ENCODE measurements around the gene DDX25.

The DDX25 gene

GRCh38 chr11:125925247-125925740 lies 21.0 kb downstream of the DDX25 start:
- Histone ChIP-seq H3K36me3 (ENCODE audit: insufficient read depth, low read length) (no peaks in the 10 kb centered on the region), H3K27ac (ENCODE audit: low read depth, low read length) (no peak overlapping the region), H3K27me3 (ENCODE audit: insufficient read depth, low read length) (peaks cover 29% of the 10 kb centered on the region), H3K4me1 (ENCODE audit: control insufficient read depth, insufficient read depth, low read length, unreplicated experiment) (no peaks in the 10 kb centered on the region), H3K4me3 (ENCODE audit: low read depth, low read length) (no peak overlapping the region), H3K79me2 (ENCODE audit: control insufficient read depth, insufficient read depth, low read length, unreplicated experiment) (no peaks in the 10 kb centered on the region), H2AFZ (ENCODE audit: low read length, unreplicated experiment) (no peak overlapping the region)

DNA sequence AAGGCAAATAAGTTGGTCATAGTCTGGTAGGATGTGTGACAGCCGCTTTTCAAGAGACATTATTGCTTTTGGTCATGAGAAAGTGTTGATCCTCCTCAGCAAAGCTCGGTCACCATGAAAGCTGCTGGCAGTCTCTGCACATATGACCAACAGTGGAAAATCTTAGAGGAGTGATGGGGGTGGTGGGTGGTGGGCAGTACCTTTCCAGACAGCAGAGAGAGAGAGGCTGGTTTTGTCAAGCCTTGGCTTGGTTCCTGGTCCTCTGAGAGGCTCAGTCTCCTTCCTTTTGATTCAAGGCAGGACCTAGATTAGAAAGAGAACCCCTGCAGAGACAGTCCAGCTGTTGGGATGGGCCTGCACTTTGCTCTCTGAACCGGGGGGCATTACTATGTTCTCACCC lies 21.5 kb downstream of the DDX25 start:
- H3K4me1 ChIP-seq (ENCODE audit: control insufficient read depth, insufficient read depth, low read length, unreplicated experiment) = no peaks in the 10 kb centered on the region
- H2AFZ ChIP-seq (ENCODE audit: low read length, unreplicated experiment) = no peak overlapping the region
- H3K27me3 ChIP-seq (ENCODE audit: insufficient read depth, low read length) = peaks cover 29% of the 10 kb centered on the region
- no peaks in the 10 kb centered on the region for H3K79me2 ChIP-seq (ENCODE audit: control insufficient read depth, insufficient read depth, low read length, unreplicated experiment)
- H3K36me3 ChIP-seq (ENCODE audit: insufficient read depth, low read length) = no peaks in the 10 kb centered on the region
- H3K27ac ChIP-seq (ENCODE audit: low read depth, low read length) = no peak overlapping the region
- no peak overlapping the region for H3K4me3 ChIP-seq (ENCODE audit: low read depth, low read length)

DNA sequence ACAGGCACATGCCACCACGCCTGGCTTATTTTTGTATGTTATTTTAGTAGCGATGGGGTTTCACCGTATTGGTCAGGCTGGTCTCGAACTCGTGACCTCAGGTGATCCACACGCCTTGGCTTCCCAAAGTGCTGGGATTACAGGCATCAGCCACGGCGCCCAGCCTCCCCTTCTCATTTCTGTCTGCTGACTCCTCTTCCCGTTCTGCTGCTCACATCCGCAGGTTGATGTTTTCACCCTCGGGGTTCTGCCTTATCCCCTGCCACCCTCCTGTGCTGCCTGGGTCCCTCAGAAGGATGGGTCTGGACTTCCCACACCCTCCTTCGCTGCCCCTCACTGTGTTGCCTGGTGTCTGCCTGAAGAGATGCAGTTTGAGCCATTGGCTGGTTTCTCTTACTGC lies 22.4 kb downstream of the DDX25 start:
- Histone ChIP-seq H3K27me3 (ENCODE audit: insufficient read depth, low read length) (peaks cover 36% of the 10 kb centered on the region), H3K79me2 (ENCODE audit: control insufficient read depth, insufficient read depth, low read length, unreplicated experiment) (no peaks in the 10 kb centered on the region), H3K4me3 (ENCODE audit: low read depth, low read length) (no peak overlapping the region), H3K36me3 (ENCODE audit: insufficient read depth, low read length) (no peaks in the 10 kb centered on the region), H3K4me1 (ENCODE audit: control insufficient read depth, insufficient read depth, low read length, unreplicated experiment) (no peaks in the 10 kb centered on the region), H3K27ac (ENCODE audit: low read depth, low read length) (no peak overlapping the region), H2AFZ (ENCODE audit: low read length, unreplicated experiment) (no peak overlapping the region)

- Histone ChIP-seq H3K27me3 (ENCODE audit: insufficient read depth, low read length) (peaks cover 38% of the 10 kb centered on the region), H3K4me3 (ENCODE audit: low read depth, low read length) (no peak overlapping the region), H2AFZ (ENCODE audit: low read length, unreplicated experiment) (no peak overlapping the region), H3K27ac (ENCODE audit: low read depth, low read length) (no peak overlapping the region), H3K36me3 (ENCODE audit: insufficient read depth, low read length) (no peaks in the 10 kb centered on the region), H3K4me1 (ENCODE audit: control insufficient read depth, insufficient read depth, low read length, unreplicated experiment) (no peaks in the 10 kb centered on the region), H3K79me2 (ENCODE audit: control insufficient read depth, insufficient read depth, low read length, unreplicated experiment) (no peaks in the 10 kb centered on the region)
Observed at GRCh38 chr11:125929445-125930075, 25.3 kb downstream of the DDX25 start.

DNA sequence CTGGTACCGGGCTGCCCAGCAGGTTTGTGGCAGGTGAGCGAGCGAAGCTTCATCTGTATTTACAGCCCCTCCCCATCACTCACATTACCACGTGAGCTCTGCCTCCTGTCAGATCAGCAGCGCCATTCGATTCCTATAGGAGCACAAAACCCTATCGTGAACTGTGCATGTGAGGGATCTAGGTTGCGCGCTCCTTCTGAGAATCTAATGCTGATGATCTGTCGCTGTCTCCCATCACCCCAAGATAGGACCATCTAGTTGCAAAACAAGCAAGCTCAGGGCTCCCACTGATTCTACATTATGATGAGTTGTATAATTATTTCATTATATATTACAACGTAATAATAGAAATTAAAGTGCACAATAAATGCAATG lies 25.8 kb downstream of the DDX25 start:
- Histone ChIP-seq H3K4me1 (ENCODE audit: control insufficient read depth, insufficient read depth, low read length, unreplicated experiment) (no peaks in the 10 kb centered on the region), H3K36me3 (ENCODE audit: insufficient read depth, low read length) (no peaks in the 10 kb centered on the region), H3K27me3 (ENCODE audit: insufficient read depth, low read length) (peaks cover 38% of the 10 kb centered on the region), H3K79me2 (ENCODE audit: control insufficient read depth, insufficient read depth, low read length, unreplicated experiment) (no peaks in the 10 kb centered on the region), H2AFZ (ENCODE audit: low read length, unreplicated experiment) (no peak overlapping the region), H3K27ac (ENCODE audit: low read depth, low read length) (no peak overlapping the region), H3K4me3 (ENCODE audit: low read depth, low read length) (no peak overlapping the region)

- Histone ChIP-seq H3K36me3 (ENCODE audit: insufficient read depth, low read length) (no peaks in the 10 kb centered on the region), H2AFZ (ENCODE audit: low read length, unreplicated experiment) (no peak overlapping the region), H3K79me2 (ENCODE audit: control insufficient read depth, insufficient read depth, low read length, unreplicated experiment) (no peaks in the 10 kb centered on the region), H3K4me3 (ENCODE audit: low read depth, low read length) (no peak overlapping the region), H3K27ac (ENCODE audit: low read depth, low read length) (no peak overlapping the region), H3K27me3 (ENCODE audit: insufficient read depth, low read length) (peaks cover 33% of the 10 kb centered on the region), H3K4me1 (ENCODE audit: control insufficient read depth, insufficient read depth, low read length, unreplicated experiment) (no peaks in the 10 kb centered on the region)
Observed at GRCh38 chr11:125931116-125931515, 26.8 kb downstream of the DDX25 start.

DNA sequence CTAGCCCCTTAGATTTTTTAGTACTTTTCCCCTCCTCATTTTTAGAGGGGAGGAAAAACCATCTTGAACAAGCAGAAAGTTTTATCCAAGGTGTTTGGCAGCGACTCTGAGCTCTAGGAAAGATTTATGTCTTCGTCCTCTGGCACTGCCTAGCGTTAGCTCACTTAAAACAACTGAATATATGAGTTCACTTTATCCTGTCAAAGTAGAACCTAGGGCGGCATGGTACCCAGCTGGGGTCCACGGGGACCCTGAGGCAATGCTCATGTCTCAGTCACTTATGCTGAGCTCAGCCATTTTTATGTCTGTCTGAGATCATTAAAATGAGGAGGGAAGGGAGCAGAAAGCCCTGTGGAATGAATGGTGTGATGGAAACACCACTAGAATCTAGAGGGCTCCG lies 27.4 kb downstream of the DDX25 start:
- no peaks in the 10 kb centered on the region for H3K36me3 ChIP-seq (ENCODE audit: insufficient read depth, low read length)
- H2AFZ ChIP-seq (ENCODE audit: low read length, unreplicated experiment) = no peak overlapping the region
- peaks cover 33% of the 10 kb centered on the region for H3K27me3 ChIP-seq (ENCODE audit: insufficient read depth, low read length)
- no peaks in the 10 kb centered on the region for H3K79me2 ChIP-seq (ENCODE audit: control insufficient read depth, insufficient read depth, low read length, unreplicated experiment)
- H3K4me1 ChIP-seq (ENCODE audit: control insufficient read depth, insufficient read depth, low read length, unreplicated experiment) = no peaks in the 10 kb centered on the region
- H3K4me3 ChIP-seq (ENCODE audit: low read depth, low read length) = no peak overlapping the region
- no peak overlapping the region for H3K27ac ChIP-seq (ENCODE audit: low read depth, low read length)

DNA sequence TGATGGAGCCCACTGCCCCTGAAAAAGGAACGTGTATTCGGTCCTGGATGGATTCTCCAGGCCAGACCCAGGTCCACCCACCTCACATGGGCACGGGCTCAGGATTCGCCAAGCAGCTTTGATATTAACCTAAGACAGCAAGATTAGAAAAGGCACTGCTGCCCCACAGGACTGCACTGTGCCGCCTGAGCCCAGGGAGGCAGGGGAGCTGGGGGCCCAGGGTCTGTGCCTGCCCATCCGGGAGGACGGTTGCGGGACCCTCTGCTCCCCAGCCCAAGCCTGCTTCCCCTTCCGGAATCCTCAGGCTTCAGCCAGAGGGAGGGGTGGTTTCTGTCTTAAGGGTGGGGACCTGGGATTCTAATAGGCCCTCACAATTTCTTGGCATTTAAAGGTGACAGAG lies 28.0 kb downstream of the DDX25 start:
- Histone ChIP-seq H3K79me2 (ENCODE audit: control insufficient read depth, insufficient read depth, low read length, unreplicated experiment) (no peaks in the 10 kb centered on the region), H3K27me3 (ENCODE audit: insufficient read depth, low read length) (peaks cover 27% of the 10 kb centered on the region), H3K4me3 (ENCODE audit: low read depth, low read length) (no peak overlapping the region), H3K36me3 (ENCODE audit: insufficient read depth, low read length) (no peaks in the 10 kb centered on the region), H3K27ac (ENCODE audit: low read depth, low read length) (no peak overlapping the region), H3K4me1 (ENCODE audit: control insufficient read depth, insufficient read depth, low read length, unreplicated experiment) (no peaks in the 10 kb centered on the region), H2AFZ (ENCODE audit: low read length, unreplicated experiment) (no peak overlapping the region)

- Histone ChIP-seq H3K4me3 (ENCODE audit: low read depth, low read length) (no peak overlapping the region), H3K36me3 (ENCODE audit: insufficient read depth, low read length) (no peaks in the 10 kb centered on the region), H3K4me1 (ENCODE audit: control insufficient read depth, insufficient read depth, low read length, unreplicated experiment) (no peaks in the 10 kb centered on the region), H3K27ac (ENCODE audit: low read depth, low read length) (no peak overlapping the region), H3K27me3 (ENCODE audit: insufficient read depth, low read length) (peaks cover 21% of the 10 kb centered on the region), H2AFZ (ENCODE audit: low read length, unreplicated experiment) (no peak overlapping the region), H3K79me2 (ENCODE audit: control insufficient read depth, insufficient read depth, low read length, unreplicated experiment) (no peaks in the 10 kb centered on the region)
Observed at GRCh38 chr11:125933030-125933813, 28.9 kb downstream of the DDX25 start.

- H3K27me3 ChIP-seq (ENCODE audit: insufficient read depth, low read length) = peaks cover 14% of the 10 kb centered on the region
- no peak overlapping the region for H3K27ac ChIP-seq (ENCODE audit: low read depth, low read length)
- H2AFZ ChIP-seq (ENCODE audit: low read length, unreplicated experiment) = no peak overlapping the region
- no peaks in the 10 kb centered on the region for H3K79me2 ChIP-seq (ENCODE audit: control insufficient read depth, insufficient read depth, low read length, unreplicated experiment)
- no peaks in the 10 kb centered on the region for H3K4me1 ChIP-seq (ENCODE audit: control insufficient read depth, insufficient read depth, low read length, unreplicated experiment)
- no peak overlapping the region for H3K4me3 ChIP-seq (ENCODE audit: low read depth, low read length)
- H3K36me3 ChIP-seq (ENCODE audit: insufficient read depth, low read length) = no peaks in the 10 kb centered on the region
Observed at GRCh38 chr11:125934473-125934872, 30.2 kb downstream of the DDX25 start.

DNA sequence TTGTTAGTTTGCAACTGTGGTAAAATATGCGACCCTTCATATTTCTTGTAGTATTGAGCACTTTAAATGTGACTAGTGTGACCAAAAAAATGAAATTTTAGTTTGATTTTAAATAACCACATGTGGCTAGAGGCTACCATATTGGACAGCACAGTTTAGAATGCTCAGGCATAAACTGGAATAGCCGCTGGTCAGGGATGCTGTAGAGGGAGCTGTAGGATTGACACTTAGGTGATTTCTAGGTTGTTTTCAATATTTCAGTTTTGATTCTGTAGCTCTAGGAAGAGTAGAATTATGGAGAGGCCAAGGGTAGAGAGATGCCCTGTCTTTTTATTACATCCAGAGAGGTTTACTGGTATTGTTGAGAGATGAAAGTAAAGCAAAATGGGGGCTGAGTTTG lies 30.7 kb downstream of the DDX25 start:
- Histone ChIP-seq H3K27me3 (ENCODE audit: insufficient read depth, low read length) (peaks cover 9% of the 10 kb centered on the region), H2AFZ (ENCODE audit: low read length, unreplicated experiment) (no peak overlapping the region), H3K4me3 (ENCODE audit: low read depth, low read length) (no peak overlapping the region), H3K4me1 (ENCODE audit: control insufficient read depth, insufficient read depth, low read length, unreplicated experiment) (no peaks in the 10 kb centered on the region), H3K79me2 (ENCODE audit: control insufficient read depth, insufficient read depth, low read length, unreplicated experiment) (no peaks in the 10 kb centered on the region), H3K36me3 (ENCODE audit: insufficient read depth, low read length) (no peaks in the 10 kb centered on the region), H3K27ac (ENCODE audit: low read depth, low read length) (no peak overlapping the region)

Measured in ACC112 (cell line).